GM12892 (cell line): Measurements from ENCODE around the gene RPL39L. TPM values are rescaled to one million over a fixed set of nuclear protein-coding genes. Genes with fewer than 3 reads are reported as not detected.
"Not testable (repeated sequence)": the region's sequence is repeated elsewhere in the genome, so short reads cannot be mapped to it uniquely, and the experiment has no call there.

ENCODE experiments used
- DNase-seq: peaks from one replicate; pipeline ENCODE4 v3.0.0; 2011; ENCODE audit not compliant: insufficient read length
- FAIRE-seq: peaks from 2 replicates; lab custom pipeline; 2011; peaks lifted over from hg19 to GRCh38; lab: Jason Lieb, UNC
- POLR2A ChIP-seq: IDR thresholded peaks from 2 replicates; pipeline ENCODE4 v1.6.1; 2011; ENCODE audit warnings: low read depth, low read length, control low read depth
- POLR2AphosphoS5 ChIP-seq: IDR thresholded peaks from 2 replicates; pipeline ENCODE4 v1.6.1; 2011; ENCODE audit warnings: low read depth, low read length, control low read depth
- TAF1 ChIP-seq: IDR thresholded peaks from 2 replicates; pipeline ENCODE4 v1.6.1; 2011; ENCODE audit warnings: low read depth, mild to moderate bottlenecking, control low read depth, low read length, borderline replicate concordance
- polyA plus RNA-seq: library from polyadenylated mRNA; unstranded; fragments of >200 nt; gene quantifications from one replicate; pipeline ENCODE4 v1.2.1, GENCODE V29; 2012; ENCODE audit warnings: missing spikeins, inconsistent platforms; ENCODE audit not compliant: missing spikeins

The RPL39L gene
- 23.5 TPM for polyA plus RNA-seq

DNA sequence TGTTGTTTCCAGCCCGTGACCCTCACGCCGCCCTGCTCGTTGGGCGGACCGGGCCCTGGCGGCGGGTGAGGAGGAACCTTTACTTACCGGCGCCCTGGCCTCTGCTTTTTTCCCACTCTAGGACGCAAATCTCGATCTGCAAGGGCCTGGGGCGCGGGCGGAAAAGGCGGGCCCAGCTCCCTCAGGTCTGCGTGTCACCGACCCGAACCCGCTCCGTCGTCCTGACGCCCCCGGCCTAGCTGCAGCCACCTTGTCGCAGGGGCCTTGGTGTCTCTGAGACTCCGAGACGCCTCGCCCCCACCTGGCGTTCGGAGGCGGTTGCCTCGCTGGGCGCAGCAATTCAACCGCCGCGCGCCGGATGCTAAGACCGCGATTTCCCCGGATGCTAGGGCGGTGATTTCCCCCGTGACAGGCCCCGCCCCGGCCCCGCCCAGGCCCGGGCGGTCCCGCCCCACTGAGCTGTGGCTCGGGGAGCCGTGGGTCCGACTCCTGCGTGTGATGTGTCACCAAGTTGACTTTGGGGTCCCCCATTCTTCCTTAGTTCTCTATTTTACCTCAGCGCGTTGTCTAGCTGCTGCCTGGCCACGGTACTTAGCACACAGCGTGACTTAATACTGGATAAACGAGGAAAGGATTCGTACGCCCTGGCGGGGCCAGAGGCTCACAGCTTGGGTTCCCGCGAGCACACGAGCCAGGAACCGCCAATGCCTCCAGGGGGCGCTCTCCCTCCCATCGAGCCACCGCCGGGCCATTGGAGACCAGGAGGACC is at the start of gene RPL39L:
TSS of gene RPL39L (minus strand) at position 371 of the 769 bp plus-strand sequence. CDS start 18,196 bp downstream, outside the sequence.
- FAIRE-seq = peak; percentile 90
- peak; percentile 92 for DNase-seq
- TF ChIP-seq TAF1 (no peak), POLR2A (peak; percentile 80; the same call in 1 of the 2 replicates), POLR2AphosphoS5 (no peak; the same call in 1 of the 2 replicates)

DNA sequence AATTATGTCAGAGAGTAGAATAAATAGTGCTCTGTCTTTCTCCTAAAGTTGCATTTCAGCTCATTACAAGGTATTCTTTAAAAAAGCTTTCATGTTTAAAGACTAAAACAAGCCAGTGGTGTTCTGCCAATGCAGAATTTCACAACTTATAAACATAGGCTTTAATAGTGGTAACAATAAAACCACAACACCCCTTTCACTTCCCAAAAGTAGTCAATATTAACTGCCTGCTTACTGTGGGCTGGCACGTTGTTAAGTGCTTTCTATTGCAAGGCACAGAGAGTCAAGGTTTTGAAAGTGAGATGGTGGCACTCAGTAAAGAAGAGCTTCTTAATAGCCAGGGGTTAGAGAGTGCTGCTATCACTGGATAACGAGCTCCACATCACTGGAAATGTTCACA is 49.6 kb upstream of the RPL39L start:
- DNase-seq (no peak), FAIRE-seq (no peak)
- TF ChIP-seq POLR2A = no peak
- no peak for TF ChIP-seq POLR2AphosphoS5
- TF ChIP-seq TAF1 = no peak

DNA sequence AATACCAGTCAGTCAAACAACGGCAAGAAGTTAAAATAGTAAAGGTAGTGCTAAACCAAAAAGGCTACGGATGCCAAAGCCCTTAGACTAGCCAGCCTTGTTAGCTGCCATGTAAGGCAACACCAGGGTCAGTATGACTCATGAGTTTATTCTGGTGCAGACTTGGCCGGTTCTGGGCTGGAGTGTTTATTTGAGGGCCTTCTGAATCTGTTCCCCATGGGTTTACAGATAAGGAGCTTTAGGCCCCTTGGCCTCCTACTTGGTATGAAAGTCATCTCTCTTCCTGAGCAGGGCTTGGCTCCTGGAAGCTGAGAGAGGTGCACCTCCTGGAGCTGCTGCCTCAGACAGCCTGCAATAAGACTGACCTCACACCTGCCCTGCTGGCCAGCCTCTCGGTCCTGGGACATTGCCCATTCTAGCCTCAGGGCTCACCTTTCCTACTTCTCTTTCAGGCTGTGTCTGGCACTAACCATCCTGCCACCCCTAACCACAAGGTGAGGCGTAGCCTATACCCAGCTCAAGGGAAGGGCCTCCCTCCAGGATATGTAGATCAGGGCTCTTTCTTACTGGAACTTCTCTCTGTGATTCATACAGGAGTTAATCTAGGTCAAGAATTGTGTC is 47.6 kb upstream of the RPL39L start:
- TF ChIP-seq POLR2A (no peak), POLR2AphosphoS5 (no peak), TAF1 (no peak)
- DNase-seq (no peak), FAIRE-seq (no peak)

DNA sequence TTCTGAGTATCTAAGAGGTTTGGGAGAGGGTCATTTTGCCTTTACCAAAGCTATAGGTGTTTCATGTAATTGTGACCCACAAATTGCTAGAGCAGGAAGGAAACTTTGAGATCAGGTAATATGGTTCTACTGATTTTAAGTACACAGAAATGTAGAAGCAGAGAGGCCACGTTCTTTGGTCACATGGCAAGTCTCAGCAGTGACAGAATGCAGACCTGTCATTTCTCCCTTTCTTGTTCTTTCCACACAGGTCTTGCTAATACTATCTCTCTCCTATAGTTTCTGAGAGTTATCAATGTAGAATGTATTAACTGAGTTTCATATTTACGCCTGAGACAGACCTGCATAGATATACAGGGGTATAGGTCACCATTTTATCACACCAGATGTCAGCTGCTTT is 47.1 kb upstream of the RPL39L start:
- DNase-seq (no peak), FAIRE-seq (no peak)
- TF ChIP-seq TAF1 (no peak), POLR2AphosphoS5 (no peak), POLR2A (no peak)

DNA sequence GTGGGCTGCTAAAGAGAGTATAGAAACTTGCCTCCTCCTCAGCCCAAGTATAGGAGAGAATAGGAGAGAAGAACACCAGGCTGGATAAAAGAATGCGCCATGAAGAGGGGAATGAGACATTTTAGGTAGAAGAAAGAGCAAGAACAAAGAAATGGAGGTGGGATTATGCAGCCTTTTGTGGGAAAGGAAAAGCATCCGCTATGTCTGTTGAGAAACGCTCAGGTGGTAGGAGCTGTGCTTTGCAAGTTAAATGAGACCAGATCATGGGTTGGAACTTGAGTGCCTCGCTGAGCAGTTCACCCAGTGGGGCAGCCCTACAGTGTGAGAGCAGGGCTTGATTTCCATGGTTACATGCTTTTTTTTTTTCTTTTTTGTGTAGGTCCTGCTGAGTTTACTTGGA is 46.5 kb upstream of the RPL39L start:
- TF ChIP-seq TAF1 = no peak
- no peak for TF ChIP-seq POLR2A
- no peak for TF ChIP-seq POLR2AphosphoS5

DNA sequence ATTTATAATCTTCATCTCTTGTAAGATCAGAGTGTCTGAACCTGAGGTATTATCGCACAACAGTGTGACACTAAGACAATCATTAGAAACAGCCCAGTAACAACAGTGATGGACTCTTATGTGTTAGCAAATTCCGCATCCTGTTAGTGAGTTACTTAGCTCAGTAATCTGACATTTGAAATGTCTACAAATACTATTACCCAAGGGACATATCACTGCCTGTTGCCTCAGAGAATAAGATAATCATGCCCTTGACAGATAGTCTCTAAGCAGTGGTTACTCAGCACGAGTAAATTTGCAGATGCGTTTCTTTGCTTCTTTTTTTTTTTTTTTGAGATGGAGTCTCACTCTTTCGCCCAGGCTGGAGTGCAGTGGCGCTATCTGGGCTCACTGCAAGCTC is 44.6 kb upstream of the RPL39L start:
- FAIRE-seq = no peak
- no peak for DNase-seq
- no peak for TF ChIP-seq POLR2A

More for the DNA sequence above, 46.5 kb upstream of the RPL39L start:
- no peak for DNase-seq
- peak; percentile 33 for FAIRE-seq

DNA sequence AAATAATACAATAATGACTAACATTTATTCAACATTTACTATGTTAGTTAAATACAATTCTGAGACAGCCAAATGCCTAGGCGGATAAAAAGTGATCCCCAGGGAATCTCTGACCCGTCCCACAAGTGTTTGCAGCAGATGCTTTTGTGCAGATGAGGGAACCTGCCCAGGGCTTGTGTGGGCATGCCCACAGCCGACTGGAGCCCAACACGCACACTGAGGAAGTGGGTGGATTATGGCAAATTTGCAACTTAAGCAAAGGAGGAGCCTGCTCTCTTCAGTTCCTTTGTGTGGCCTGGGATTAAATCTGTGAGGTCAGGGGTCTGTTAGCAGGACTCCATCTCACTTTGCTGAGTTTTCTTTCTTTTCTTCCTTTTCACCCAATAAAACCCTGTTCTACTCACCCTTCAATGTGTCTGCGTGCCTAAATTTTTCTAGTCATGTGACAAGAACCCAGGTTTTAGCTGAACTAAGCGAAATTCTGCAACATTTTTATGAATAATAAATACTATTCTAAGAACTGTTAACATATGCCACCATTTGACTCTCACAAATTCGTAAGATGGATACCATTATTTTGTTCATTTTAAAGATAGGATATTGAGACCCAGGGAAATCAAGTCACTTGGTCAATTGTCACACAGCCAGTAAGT is 44.0 kb upstream of the RPL39L start:
- no peak for FAIRE-seq
- TF ChIP-seq TAF1 (no peak), POLR2A (no peak), POLR2AphosphoS5 (no peak)
- DNase-seq = no peak

DNA sequence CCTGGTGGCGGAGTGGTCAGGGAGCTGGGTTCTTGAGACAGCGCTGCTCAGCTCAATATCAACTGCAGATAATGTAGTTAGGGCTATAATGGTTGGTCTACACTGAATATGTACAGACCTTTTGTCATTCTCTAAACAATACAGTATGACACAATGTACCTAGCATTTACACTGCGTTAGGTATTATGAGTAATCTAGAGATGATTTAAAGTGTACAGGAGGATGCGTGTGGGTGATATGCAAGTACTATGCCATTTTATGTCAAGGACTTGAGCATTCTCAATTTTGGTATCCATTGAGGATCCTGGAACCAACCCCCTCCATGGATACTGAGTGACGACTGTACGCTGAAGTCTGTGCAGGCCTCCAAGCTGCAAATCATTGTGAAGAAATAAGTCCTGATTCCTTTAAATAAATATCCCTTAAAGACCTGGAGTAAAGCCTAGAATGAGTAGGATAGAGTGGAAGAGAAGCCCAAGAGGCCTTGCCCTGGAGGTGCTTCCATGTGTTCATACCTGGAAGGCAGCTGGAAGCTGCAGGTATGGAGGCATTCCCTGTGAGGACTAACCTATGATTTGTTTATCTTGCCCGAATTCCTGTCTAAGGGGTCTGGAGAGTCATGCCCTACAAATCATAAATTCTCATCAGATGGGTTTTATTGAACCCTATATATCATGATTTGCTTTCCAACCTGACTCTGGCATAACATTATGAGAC is 42.3 kb upstream of the RPL39L start:
- FAIRE-seq (no peak), DNase-seq (no peak)
- TF ChIP-seq POLR2AphosphoS5 (no peak), POLR2A (no peak), TAF1 (no peak)

DNA sequence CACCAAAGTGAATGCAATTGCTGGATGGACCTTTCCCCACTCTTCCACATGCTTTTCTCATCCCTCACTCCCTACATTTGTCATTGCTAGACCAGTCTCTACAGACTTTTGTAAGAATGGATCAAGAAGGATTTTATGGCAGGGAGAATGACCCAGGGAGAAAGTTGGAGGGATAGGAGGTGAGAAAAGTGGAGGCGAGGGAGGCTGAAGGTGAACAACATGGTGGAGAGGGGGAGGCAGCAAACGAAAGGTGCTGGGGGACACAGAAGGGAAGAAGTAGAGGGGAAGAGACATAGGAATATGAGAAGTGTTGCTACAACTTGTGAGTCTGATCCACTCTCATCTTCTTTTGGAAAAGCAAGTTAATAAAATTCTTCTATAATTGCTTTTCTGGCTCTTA is 33.6 kb upstream of the RPL39L start:
- FAIRE-seq (no peak), DNase-seq (no peak)
- TF ChIP-seq POLR2AphosphoS5 (no peak), TAF1 (no peak), POLR2A (no peak)

DNA sequence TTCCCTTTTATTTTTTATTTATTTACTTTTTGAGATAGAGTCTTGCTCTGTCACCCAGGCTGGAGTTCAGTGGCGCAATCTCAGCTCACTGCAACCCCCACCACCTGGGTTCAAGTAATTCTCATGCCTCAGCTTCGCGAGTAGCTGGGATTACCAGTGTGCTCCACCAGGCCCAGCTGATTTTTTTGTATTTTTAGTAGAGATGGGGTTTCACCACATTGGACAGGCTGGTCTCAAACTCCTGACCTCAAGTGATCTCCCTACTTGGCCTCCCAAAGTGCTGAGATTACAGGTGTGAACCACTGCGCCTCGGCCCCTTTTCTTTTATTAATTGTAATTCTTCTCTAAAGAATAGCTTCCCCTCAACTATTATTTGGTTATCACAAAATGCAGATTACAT is 31.6 kb upstream of the RPL39L start:
- FAIRE-seq, DNase-seq: not testable (repeated sequence)

DNA sequence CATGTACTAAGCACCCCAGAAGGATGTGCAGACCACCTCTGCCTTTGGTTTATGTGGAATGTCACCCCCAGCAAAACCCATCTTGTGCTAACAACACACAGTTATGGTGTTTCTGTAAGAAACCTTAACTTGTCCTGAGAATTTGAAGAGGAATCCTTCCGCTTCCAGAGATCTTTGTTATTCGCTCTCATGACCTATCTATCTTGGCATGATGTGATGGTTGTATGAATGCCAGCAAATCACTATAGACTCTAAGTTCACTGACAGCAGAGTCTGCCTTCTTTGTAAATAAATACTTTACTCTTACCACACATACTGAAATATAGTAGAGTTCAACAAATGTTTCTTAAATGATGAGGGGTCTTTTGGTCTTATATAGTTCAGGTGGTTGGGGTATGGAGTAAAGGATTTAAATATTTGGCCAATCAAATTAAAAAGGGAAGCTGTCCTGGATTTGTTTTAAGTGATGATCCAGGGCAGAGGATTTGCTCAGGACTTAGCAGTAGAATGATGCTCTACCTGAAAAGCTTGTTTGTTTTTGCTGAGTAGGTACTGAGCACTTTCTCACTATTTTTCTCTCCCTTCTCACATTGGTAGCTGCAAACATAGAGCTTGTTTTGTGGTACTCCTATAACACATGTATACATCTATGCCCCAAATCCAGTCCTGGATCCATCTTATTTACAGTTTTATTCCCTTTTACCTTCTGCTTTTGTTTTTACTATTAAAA is 30.1 kb upstream of the RPL39L start:
- DNase-seq = no peak
- FAIRE-seq = no peak
- no peak for TF ChIP-seq TAF1
- TF ChIP-seq POLR2A = no peak
- no peak for TF ChIP-seq POLR2AphosphoS5
